HUES48 (cell line): ENCODE measurements around the gene CTNNA2.

Experiments
- H3K27ac ChIP-seq: one replicate; pipeline ENCODE4 v1.7.0; 2013; ENCODE audit warnings: low read depth, low read length, inconsistent platforms
- H3K27me3 ChIP-seq: 2 replicates; pipeline ENCODE4 v1.6.1; 2013; ENCODE audit warnings: mild to moderate bottlenecking, low read length; ENCODE audit not compliant: control insufficient read depth, insufficient read depth
- H3K36me3 ChIP-seq: 2 replicates; pipeline ENCODE4 v1.6.1; 2013; ENCODE audit warnings: low read length; ENCODE audit not compliant: control insufficient read depth, insufficient read depth
- H3K4me1 ChIP-seq: 2 replicates; pipeline ENCODE4 v1.6.1; 2013; ENCODE audit warnings: mild to moderate bottlenecking, low read length; ENCODE audit not compliant: control insufficient read depth, insufficient read depth
- H3K4me3 ChIP-seq: 2 replicates; pipeline ENCODE4 v1.5.1; 2013; ENCODE audit warnings: mild to moderate bottlenecking, low read depth, low read length
- H3K9ac ChIP-seq: 2 replicates; pipeline ENCODE4 v1.6.1; 2013; ENCODE audit warnings: mild to moderate bottlenecking, low read depth, low read length, moderate library complexity
- H3K9me3 ChIP-seq: 2 replicates; pipeline ENCODE4 v1.6.1; 2013; ENCODE audit warnings: low read length; ENCODE audit not compliant: control insufficient read depth, insufficient read depth

CTNNA2 gene

DNA sequence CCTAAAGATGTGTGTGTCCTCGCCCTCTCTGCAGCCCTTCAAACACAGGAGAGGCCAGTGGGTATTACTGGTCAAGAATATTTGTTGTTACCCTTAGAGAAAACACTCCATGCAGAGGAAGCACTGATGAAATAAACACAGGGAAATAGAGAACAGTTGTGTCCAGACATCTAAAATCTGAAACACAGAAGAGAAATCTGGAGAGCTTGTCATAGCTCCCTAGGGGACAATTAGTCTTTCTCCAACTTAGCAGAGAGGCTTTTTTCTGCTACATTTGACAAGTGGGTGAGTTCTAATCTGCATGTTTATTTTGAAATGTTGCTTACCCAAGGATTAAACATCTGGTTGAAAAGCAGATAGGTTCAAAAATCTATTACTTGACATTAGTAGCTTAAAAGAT, 190.1 kb downstream of the CTNNA2 start:
- H3K27ac ChIP-seq: no peak overlapping the region
- no peaks in the 10 kb centered on the region for H3K36me3 ChIP-seq
- peaks cover 5% of the 10 kb centered on the region; the same call in 1 of the 2 replicates for H3K4me1 ChIP-seq
- no peaks in the 10 kb centered on the region for H3K9me3 ChIP-seq
- no peaks in the 10 kb centered on the region for H3K27me3 ChIP-seq
- H3K4me3 ChIP-seq: no peak overlapping the region
- H3K9ac ChIP-seq: no peak overlapping the region

DNA sequence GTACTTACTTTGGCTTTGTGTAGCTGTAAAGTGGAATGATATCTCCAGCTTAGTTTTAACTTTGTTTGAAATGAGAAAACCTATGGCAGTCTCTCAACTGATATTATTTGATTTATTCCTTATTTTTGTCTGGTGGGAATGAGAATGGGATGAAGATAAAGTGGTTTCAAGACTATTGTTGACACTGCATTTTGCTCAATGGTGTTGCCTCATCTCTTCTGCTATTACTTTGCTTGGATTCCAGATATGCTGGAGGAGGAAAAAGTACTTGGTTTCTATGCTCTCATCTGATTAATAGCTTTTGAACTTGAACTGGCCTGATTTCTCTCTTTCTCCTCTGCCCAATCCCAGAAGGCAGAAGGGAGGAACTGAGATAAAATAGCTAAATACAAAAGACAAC, 198.2 kb downstream of the CTNNA2 start:
- H3K9me3 ChIP-seq: no peaks in the 10 kb centered on the region
- no peaks in the 10 kb centered on the region for H3K36me3 ChIP-seq
- no peak overlapping the region for H3K9ac ChIP-seq
- no peaks in the 10 kb centered on the region for H3K4me1 ChIP-seq
- no peak overlapping the region for H3K27ac ChIP-seq
- H3K4me3 ChIP-seq: no peak overlapping the region
- no peaks in the 10 kb centered on the region for H3K27me3 ChIP-seq

DNA sequence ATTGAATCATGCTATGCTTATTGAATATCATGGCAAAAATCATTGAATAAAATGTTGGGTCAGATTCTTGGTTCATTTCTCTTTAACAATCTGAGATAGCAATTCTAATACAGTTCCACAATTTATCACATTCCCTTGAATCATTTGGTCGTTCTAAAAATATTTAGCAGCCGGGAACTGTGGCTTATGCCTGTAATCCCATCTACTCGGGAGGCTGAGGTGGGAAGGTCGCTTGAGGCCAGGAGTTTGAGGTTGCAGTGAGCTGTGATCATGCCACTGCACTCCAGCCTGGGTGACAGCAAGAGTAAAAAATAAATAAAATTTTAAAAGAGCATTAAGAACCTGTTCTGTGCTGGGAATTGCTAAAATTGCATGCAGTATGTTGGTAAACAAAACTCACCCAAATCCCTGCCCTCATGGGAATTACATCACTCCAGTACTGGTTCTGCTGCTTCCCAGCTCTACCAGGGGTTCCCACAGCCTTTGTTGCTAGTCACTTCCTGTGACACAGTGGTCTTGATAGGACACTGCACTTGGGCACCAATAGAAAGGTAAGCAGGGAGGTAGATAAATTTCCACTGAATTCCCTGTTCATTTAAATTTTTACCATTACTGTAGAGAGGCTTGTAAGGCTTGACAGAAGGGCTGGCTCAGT, 200.4 kb downstream of the CTNNA2 start:
- Histone ChIP-seq H3K9ac (no peak overlapping the region), H3K27ac (no peak overlapping the region), H3K9me3 (no peaks in the 10 kb centered on the region), H3K4me1 (peaks cover 4% of the 10 kb centered on the region; the same call in 1 of the 2 replicates), H3K4me3 (no peak overlapping the region), H3K36me3 (no peaks in the 10 kb centered on the region), H3K27me3 (no peaks in the 10 kb centered on the region)

DNA sequence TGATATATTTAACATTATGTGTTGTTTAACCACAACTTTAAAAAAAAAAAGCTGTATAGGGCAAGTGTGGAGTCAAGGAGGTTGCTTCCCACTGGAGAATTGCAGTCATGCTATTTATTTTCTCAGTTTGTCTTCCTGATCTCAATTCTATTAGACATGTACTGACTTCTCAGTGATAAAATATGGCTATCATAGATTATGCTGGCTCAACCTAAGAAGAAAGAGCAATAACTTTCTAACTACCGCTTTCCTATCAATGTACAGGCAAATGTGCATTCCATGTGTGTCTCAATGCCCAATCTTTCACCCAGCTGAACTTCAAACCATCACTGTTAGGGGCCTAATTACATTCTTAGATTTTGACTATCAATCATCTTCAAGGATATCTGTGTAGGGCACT, 201.4 kb downstream of the CTNNA2 start:
- no peak overlapping the region for H3K9ac ChIP-seq
- no peaks in the 10 kb centered on the region for H3K36me3 ChIP-seq
- no peak overlapping the region for H3K4me3 ChIP-seq
- H3K27ac ChIP-seq: no peak overlapping the region
- H3K27me3 ChIP-seq: no peaks in the 10 kb centered on the region
- no peaks in the 10 kb centered on the region for H3K9me3 ChIP-seq
- peaks cover 4% of the 10 kb centered on the region; the same call in 1 of the 2 replicates for H3K4me1 ChIP-seq

DNA sequence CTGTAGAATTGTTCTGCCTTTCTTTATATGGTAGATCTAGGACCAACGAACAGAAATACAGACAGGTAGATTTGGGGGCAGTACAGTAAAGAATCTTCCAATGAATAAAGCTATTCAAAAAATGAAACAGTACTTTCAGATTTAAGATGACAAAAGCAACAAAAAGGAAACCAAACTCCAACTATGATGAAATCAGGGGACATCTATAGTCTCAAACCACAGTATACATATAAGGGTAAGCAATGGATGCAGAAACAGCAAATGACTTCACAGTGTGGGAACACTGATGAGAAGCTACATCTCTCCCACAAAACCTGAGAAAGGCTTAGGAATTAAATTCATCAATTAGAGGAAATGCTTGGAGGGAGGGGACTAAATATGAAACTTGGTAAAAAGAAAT, 202.5 kb downstream of the CTNNA2 start:
- Histone ChIP-seq H3K9ac (no peak overlapping the region), H3K9me3 (no peaks in the 10 kb centered on the region), H3K4me3 (no peak overlapping the region), H3K36me3 (no peaks in the 10 kb centered on the region), H3K27ac (no peak overlapping the region), H3K4me1 (peaks cover 4% of the 10 kb centered on the region; the same call in 1 of the 2 replicates), H3K27me3 (no peaks in the 10 kb centered on the region)

DNA sequence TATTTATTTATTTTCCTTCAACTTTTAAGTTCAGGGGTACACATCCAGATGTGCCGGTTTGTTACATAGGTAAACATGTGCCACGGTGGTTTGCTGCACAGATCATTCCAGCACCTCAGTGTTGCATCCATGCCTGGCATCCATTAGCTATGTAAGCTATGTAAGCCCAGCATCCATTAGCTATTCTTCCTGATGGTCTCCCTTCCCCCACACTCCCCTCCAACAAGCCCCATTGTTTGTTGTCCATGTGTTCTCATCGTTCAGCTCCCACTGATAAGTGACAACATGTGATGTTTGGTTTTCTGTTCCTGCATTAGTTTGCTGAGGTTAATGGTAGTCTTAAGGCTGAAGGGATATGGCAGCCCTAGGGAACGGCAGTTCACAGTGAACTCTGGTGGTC, 203.4 kb downstream of the CTNNA2 start:
- Histone ChIP-seq H3K9me3 (no peaks in the 10 kb centered on the region), H3K27ac (no peak overlapping the region), H3K4me3 (no peak overlapping the region), H3K36me3 (no peaks in the 10 kb centered on the region), H3K27me3 (no peaks in the 10 kb centered on the region), H3K4me1 (peaks cover 4% of the 10 kb centered on the region; the same call in 1 of the 2 replicates), H3K9ac (no peak overlapping the region)

DNA sequence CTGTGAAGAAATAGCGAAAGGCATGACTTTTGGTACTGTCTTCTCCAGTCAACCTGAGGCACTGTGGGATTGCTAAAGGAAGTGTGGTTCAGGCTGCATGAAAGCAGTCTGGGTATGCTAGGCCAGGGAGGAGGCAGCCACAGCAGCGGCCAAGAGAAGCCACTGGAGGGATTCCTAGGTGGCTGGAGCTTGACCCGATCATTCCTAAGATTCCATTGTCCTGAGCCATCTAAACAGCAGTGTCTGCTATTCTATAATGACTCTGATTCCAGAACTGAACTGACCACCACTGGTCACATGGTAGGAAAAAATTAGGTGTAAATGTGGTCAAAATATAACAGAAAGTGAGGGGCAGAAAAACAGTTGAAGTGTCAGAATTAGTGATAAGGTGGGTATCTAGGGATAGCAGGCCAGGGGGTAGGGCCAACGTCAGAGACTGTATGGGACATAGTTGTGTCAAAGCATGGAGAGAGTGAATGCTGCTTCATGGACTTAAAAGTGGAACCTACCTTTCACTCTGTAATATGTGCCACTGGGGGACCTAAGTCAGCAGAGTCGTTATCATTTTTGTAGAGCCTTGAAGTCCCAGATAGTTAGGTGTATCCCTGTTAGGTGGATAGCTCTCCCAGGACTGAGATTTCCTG, 204.6 kb downstream of the CTNNA2 start:
- no peak overlapping the region for H3K9ac ChIP-seq
- no peak overlapping the region for H3K4me3 ChIP-seq
- no peaks in the 10 kb centered on the region for H3K36me3 ChIP-seq
- H3K9me3 ChIP-seq: no peaks in the 10 kb centered on the region
- no peak overlapping the region for H3K27ac ChIP-seq
- H3K27me3 ChIP-seq: no peaks in the 10 kb centered on the region
- H3K4me1 ChIP-seq: peaks cover 4% of the 10 kb centered on the region; the same call in 1 of the 2 replicates

DNA sequence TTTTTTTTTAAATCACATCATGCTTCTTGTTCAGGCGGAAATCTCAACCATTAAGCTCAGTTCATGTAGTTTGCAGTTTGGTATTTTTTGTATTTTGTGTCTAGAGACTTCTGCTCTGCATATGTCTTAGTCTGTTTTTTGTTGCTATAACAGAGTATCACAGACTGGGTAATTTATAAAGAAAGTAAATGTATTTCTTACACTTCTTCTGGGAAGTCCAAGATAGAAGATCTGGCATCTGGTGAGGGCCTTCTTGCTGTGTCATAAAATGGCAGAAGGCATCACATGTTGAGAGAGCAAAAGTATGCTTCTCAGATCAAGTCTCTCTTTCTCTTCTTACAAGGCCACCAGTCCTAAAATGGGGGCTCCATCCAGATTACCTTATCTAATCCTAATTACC, 208.2 kb downstream of the CTNNA2 start:
- no peak overlapping the region for H3K9ac ChIP-seq
- H3K9me3 ChIP-seq: no peaks in the 10 kb centered on the region
- no peaks in the 10 kb centered on the region for H3K27me3 ChIP-seq
- H3K4me3 ChIP-seq: no peak overlapping the region
- H3K36me3 ChIP-seq: no peaks in the 10 kb centered on the region
- H3K4me1 ChIP-seq: peaks cover 9% of the 10 kb centered on the region
- H3K27ac ChIP-seq: no peak overlapping the region

DNA sequence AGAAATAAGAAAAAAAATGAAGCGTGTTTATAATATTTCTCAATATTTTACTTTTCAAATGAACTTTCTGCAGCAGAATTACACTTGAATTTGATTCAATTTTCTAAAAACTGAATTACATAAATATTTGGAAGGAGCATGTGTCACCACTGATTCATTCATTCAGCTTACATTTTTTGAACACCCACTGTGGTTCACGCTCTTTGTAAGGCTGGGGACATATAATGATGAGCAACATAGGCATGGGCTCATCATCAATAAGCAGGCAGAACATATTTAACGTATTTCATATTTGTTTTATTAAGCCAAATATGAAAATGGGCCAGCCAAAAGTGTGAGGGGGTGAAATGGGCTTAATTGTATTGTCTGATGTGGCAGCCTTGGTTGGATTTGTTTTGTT, 209.1 kb downstream of the CTNNA2 start:
- Histone ChIP-seq H3K27ac (no peak overlapping the region), H3K4me1 (peaks cover 9% of the 10 kb centered on the region)

DNA sequence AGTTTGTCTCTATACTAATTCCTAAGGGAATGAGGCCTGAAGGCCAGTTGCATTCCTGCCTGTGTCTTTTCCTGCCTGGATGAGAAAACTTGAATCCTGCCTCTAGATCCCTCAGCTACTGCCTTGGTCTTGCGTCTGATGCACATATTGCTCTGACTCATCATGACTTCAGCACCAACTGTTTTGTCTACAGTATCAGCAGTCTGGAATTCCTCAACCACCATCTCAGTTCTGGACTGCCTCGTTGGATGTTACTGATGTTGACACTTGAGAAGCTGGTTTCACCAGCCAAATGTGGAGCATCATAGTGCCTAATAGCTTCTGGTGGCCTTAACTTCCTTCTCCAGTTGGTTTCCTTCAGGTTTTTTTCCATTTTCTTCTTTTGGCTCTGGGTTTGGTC, 211.0 kb downstream of the CTNNA2 start:
- Histone ChIP-seq H3K36me3 (no peaks in the 10 kb centered on the region), H3K4me3 (no peak overlapping the region), H3K27me3 (no peaks in the 10 kb centered on the region), H3K9ac (no peak overlapping the region), H3K4me1 (peaks cover 5% of the 10 kb centered on the region), H3K27ac (no peak overlapping the region), H3K9me3 (no peaks in the 10 kb centered on the region)

More for the DNA sequence above, 209.1 kb downstream of the CTNNA2 start:
- Histone ChIP-seq H3K9me3 (no peaks in the 10 kb centered on the region), H3K4me3 (no peak overlapping the region), H3K9ac (no peak overlapping the region), H3K27me3 (no peaks in the 10 kb centered on the region), H3K36me3 (no peaks in the 10 kb centered on the region)

DNA sequence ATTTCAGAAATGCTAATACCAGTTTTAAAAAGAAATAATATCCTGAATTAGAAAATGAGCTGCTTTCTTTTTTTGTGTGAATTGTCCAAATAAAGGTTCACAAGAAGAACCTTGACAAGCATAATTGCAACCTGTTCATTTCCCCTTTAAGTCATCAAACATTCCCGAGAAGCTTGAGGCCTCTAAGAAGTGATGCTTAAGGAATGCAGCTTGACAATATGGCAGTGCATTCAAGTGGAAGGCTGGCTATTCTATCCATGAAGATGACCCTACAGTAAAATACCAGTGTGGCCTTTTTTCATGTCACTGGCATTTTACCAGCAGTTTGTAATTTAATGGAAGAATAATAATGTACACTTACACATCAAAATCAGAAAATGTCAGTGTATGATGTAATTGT, 216.7 kb downstream of the CTNNA2 start:
- no peak overlapping the region for H3K4me3 ChIP-seq
- H3K9ac ChIP-seq: no peak overlapping the region
- no peaks in the 10 kb centered on the region for H3K36me3 ChIP-seq
- peaks cover 5% of the 10 kb centered on the region for H3K4me1 ChIP-seq
- H3K9me3 ChIP-seq: no peaks in the 10 kb centered on the region
- no peak overlapping the region for H3K27ac ChIP-seq
- no peaks in the 10 kb centered on the region for H3K27me3 ChIP-seq
